H1 (cell line): ENCODE results near the gene GRIP1. TPM values are rescaled to one million over a fixed set of nuclear protein-coding genes. Genes with fewer than 3 reads are reported as not detected.

Experiments used
- CTCF ChIA-PET: fragments of 300-600 bp; sonication (Branson Sonifier 250); formaldehyde crosslinking; loops from one replicate; lab custom pipeline; 2021; ENCODE audit not compliant: partially characterized antibody; lab: Charles Lee
- POLR2A ChIA-PET: fragments of 300-600 bp; sonication (Branson Sonifier 250); formaldehyde crosslinking; loops from one replicate; lab custom pipeline; 2021; ENCODE audit warnings: inconsistent platforms; ENCODE audit not compliant: partially characterized antibody; lab: Charles Lee
- DNase-seq, 2 experiments: peaks; one replicate each; pipeline versions ENCODE4 v3.0.0 to v3.0.0-alpha.2; 2010 to 2022; ENCODE audit warnings: low spot score in 2 of 2, low read depth in 1 of 2, mixed read lengths in 1 of 2
- FAIRE-seq: peaks from 2 replicates; lab custom pipeline; 2011; peaks lifted over from hg19 to GRCh38; lab: Jason Lieb, UNC
- H2AFZ ChIP-seq: 2 replicates; pipeline ENCODE4 v1.8.1; 2012; ENCODE audit warnings: low read length, inconsistent platforms
- H2AK5ac ChIP-seq: 2 replicates; pipeline ENCODE4 v1.6.1; 2013; ENCODE audit warnings: low read depth, low read length
- H2BK120ac ChIP-seq: replicated peaks from 2 replicates; pipeline ENCODE3; 2013; ENCODE audit warnings: low read depth, low read length, inconsistent platforms
- H2BK12ac ChIP-seq: 2 replicates; pipeline ENCODE4 v1.6.1; 2013; ENCODE audit warnings: low read depth, low read length
- H2BK15ac ChIP-seq: 2 replicates; pipeline ENCODE4 v1.6.1; 2013; ENCODE audit warnings: low read length
- H2BK20ac ChIP-seq: 2 replicates; pipeline ENCODE4 v1.6.1; 2013; ENCODE audit warnings: low read length
- H2BK5ac ChIP-seq: 2 replicates; pipeline ENCODE4 v1.6.1; 2013; ENCODE audit warnings: low read depth, low read length
- H3K14ac ChIP-seq: 2 replicates; pipeline ENCODE4 v1.6.1; 2013; ENCODE audit warnings: inconsistent platforms; ENCODE audit not compliant: insufficient read length
- H3K18ac ChIP-seq: 2 replicates; pipeline ENCODE4 v1.6.1; 2013; ENCODE audit warnings: low read length; ENCODE audit errors: extremely low read depth
- H3K23ac ChIP-seq: 2 replicates; pipeline ENCODE4 v1.6.1; 2013; ENCODE audit warnings: inconsistent platforms; ENCODE audit not compliant: insufficient read length
- H3K23me2 ChIP-seq: 2 replicates; pipeline ENCODE4 v1.6.1; 2013; ENCODE audit warnings: low read depth, low read length
- H3K27ac ChIP-seq: 2 replicates; pipeline ENCODE4 v1.6.1; 2011; ENCODE audit warnings: low read depth, low read length, inconsistent platforms
- H3K27me3 ChIP-seq, 4 experiments: replicated peaks in 1 of 4; 1 replicate in 1 of 4; 2 replicates in 3 of 4; pipeline versions ENCODE4 v1.6.1 to v1.8.1; 2011 to 2013; ENCODE audit warnings: low read length in 3 of 4, mild to moderate bottlenecking in 3 of 4, inconsistent platforms in 2 of 4, mixed read lengths in 2 of 4, moderate library complexity in 1 of 4; ENCODE audit not compliant: control insufficient read depth in 3 of 4, insufficient read depth in 3 of 4; ENCODE audit errors: extremely low read depth in 1 of 4
- H3K36me3 ChIP-seq, 4 experiments: 2 replicates each; pipeline versions ENCODE4 v1.6.1 to v1.8.1; 2011 to 2013; ENCODE audit warnings: mild to moderate bottlenecking in 4 of 4, low read length in 3 of 4, moderate library complexity in 2 of 4, control low read depth in 1 of 4, inconsistent platforms in 1 of 4; ENCODE audit not compliant: insufficient read depth in 4 of 4, control insufficient read depth in 2 of 4
- H3K4ac ChIP-seq: replicated peaks from 2 replicates; pipeline ENCODE3; 2013; ENCODE audit warnings: low read length, low read depth, mixed read lengths, inconsistent platforms; ENCODE audit not compliant: insufficient read length
- H3K4me1 ChIP-seq, 4 experiments: replicated peaks in 1 of 4; 1 replicate in 1 of 4; 2 replicates in 3 of 4; pipeline versions ENCODE4 v1.6.1 to v1.8.1; 2011 to 2013; ENCODE audit warnings: low read length in 3 of 4, inconsistent platforms in 2 of 4, mixed read lengths in 1 of 4; ENCODE audit not compliant: insufficient read depth in 4 of 4, control insufficient read depth in 3 of 4
- H3K4me2 ChIP-seq, 2 experiments: 2 replicates each; pipeline versions ENCODE4 v1.6.1 to v1.8.1; 2011 to 2013; ENCODE audit warnings: low read depth in 2 of 2, low read length in 2 of 2, control low read depth in 1 of 2, inconsistent platforms in 1 of 2, mild to moderate bottlenecking in 1 of 2; ENCODE audit not compliant: insufficient read depth in 1 of 2
- H3K4me3 ChIP-seq, 4 experiments: fragments of 200-600, 300-600 bp in 1 of 4; sonication (generic), shearing (Covaris generic), sonication (Bioruptor Twin) in 1 of 4; 2 replicates each; pipeline versions ENCODE4 v1.5.1 to v1.8.1; 2011 to 2016; ENCODE audit warnings: low read length in 4 of 4, low read depth in 3 of 4, control low read depth in 2 of 4, inconsistent platforms in 2 of 4, mild to moderate bottlenecking in 2 of 4, mixed read lengths in 1 of 4, moderate library complexity in 1 of 4; ENCODE audit not compliant: insufficient read depth in 2 of 4; ENCODE audit errors: extremely low read depth in 1 of 4
- H3K56ac ChIP-seq: replicated peaks from 2 replicates; pipeline ENCODE3; 2013; ENCODE audit warnings: low read depth, mild to moderate bottlenecking, mixed read lengths, low read length, inconsistent platforms; ENCODE audit not compliant: insufficient read length
- H3K79me1 ChIP-seq: 2 replicates; pipeline ENCODE4 v1.6.1; 2013; ENCODE audit warnings: low read depth, low read length, control low read depth
- H3K79me2 ChIP-seq, 2 experiments: 2 replicates each; pipeline versions ENCODE4 v1.6.1 to v1.8.1; 2012 to 2013; ENCODE audit warnings: low read length in 2 of 2, mild to moderate bottlenecking in 2 of 2, inconsistent platforms in 1 of 2; ENCODE audit not compliant: insufficient read depth in 2 of 2, control insufficient read depth in 1 of 2
- H3K9ac ChIP-seq, 4 experiments: replicated peaks in 1 of 4; 1 replicate in 1 of 4; 2 replicates in 3 of 4; pipeline versions ENCODE4 v1.6.1 to v1.8.1; 2011 to 2013; ENCODE audit warnings: low read depth in 3 of 4, low read length in 3 of 4, control low read depth in 2 of 4, mild to moderate bottlenecking in 2 of 4, moderate library complexity in 2 of 4, inconsistent platforms in 1 of 4; ENCODE audit errors: extremely low read depth in 1 of 4
- H3K9me3 ChIP-seq, 2 experiments: 2 replicates each; pipeline versions ENCODE4 v1.6.1 to v1.8.1; 2012 to 2013; ENCODE audit warnings: mild to moderate bottlenecking in 2 of 2, moderate library complexity in 2 of 2, control low read depth in 1 of 2, inconsistent platforms in 1 of 2, low read depth in 1 of 2, low read length in 1 of 2, mixed read lengths in 1 of 2; ENCODE audit not compliant: insufficient read depth in 2 of 2
- H4K20me1 ChIP-seq, 2 experiments: replicated peaks in 1 of 2; 2 replicates each; pipeline versions ENCODE3 to v1.8.1; 2011 to 2013; ENCODE audit warnings: inconsistent platforms in 2 of 2, low read length in 2 of 2, mild to moderate bottlenecking in 1 of 2; ENCODE audit not compliant: insufficient read depth in 2 of 2, control insufficient read depth in 1 of 2
- H4K5ac ChIP-seq: 2 replicates; pipeline ENCODE4 v1.6.1; 2013; ENCODE audit warnings: low read length, low read depth, mixed read lengths, inconsistent platforms; ENCODE audit not compliant: insufficient read length
- H4K8ac ChIP-seq: 2 replicates; pipeline ENCODE4 v1.8.0; 2013; ENCODE audit warnings: mild to moderate bottlenecking, moderate library complexity, low read length, inconsistent platforms; ENCODE audit not compliant: insufficient read depth; ENCODE audit errors: extremely low read depth
- H4K91ac ChIP-seq: replicated peaks from 2 replicates; pipeline ENCODE3; 2013; ENCODE audit warnings: low read length, mixed read lengths, inconsistent platforms; ENCODE audit not compliant: insufficient read length
- ATF3 ChIP-seq: IDR thresholded peaks from 2 replicates; pipeline ENCODE4 v1.6.1; 2011; ENCODE audit warnings: low read depth, mild to moderate bottlenecking, low read length; ENCODE audit not compliant: insufficient read depth
- CTBP2 ChIP-seq: IDR thresholded peaks from 2 replicates; pipeline ENCODE4 v1.7.0; 2011; ENCODE audit warnings: borderline replicate concordance, mild to moderate bottlenecking, moderate library complexity, mixed read lengths, low read length; ENCODE audit not compliant: insufficient read depth, insufficient read length
- NRF1 ChIP-seq: IDR thresholded peaks from 2 replicates; pipeline ENCODE4 v1.6.1; 2011; ENCODE audit warnings: mild to moderate bottlenecking, low read depth, low read length, improper control_type of control experiment
- POLR2A ChIP-seq, 2 experiments: IDR thresholded peaks; 1 replicate in 1 of 2; 2 replicates in 1 of 2; pipeline ENCODE4 v1.6.1; 2011; ENCODE audit warnings: low read depth in 2 of 2, low read length in 2 of 2, mild to moderate bottlenecking in 2 of 2; ENCODE audit errors: control extremely low read depth in 1 of 2
- POU5F1 ChIP-seq: IDR thresholded peaks from 2 replicates; pipeline ENCODE4 v1.6.1; 2011; ENCODE audit warnings: low read depth, mild to moderate bottlenecking, low read length, moderate library complexity
- RNF2 ChIP-seq: fragments of 200-900, 300-1000 bp; sonication (generic); IDR thresholded peaks from 2 replicates; pipeline ENCODE4 v1.7.1; 2016; ENCODE audit warnings: borderline replicate concordance, low read depth, mild to moderate bottlenecking, antibody characterized with exemption, low read length; ENCODE audit not compliant: poor library complexity, severe bottlenecking; ENCODE audit errors: missing control alignments
- SIN3A ChIP-seq, 2 experiments: IDR thresholded peaks in 1 of 2; conservative IDR thresholded peaks in 1 of 2; 2 replicates each; pipeline ENCODE4 v1.6.1; 2011 to 2012; ENCODE audit warnings: low read length in 2 of 2, improper control_type of control experiment in 1 of 2, low read depth in 1 of 2, mild to moderate bottlenecking in 1 of 2
- SIX5 ChIP-seq: IDR thresholded peaks from 2 replicates; pipeline ENCODE4 v1.6.1; 2011; ENCODE audit warnings: mild to moderate bottlenecking, low read depth, low read length
- SUZ12 ChIP-seq: fragments of 200-600 bp; sonication (generic); IDR thresholded peaks from 2 replicates; pipeline ENCODE4 v1.6.1; 2012; ENCODE audit warnings: mild to moderate bottlenecking, inconsistent platforms, low read length, moderate library complexity, mixed read lengths
- ZNF274 ChIP-seq: IDR thresholded peaks from 2 replicates; pipeline ENCODE4 v1.7.0; 2012; ENCODE audit warnings: low read length, borderline replicate concordance; ENCODE audit errors: extremely low read depth
- WGBS, 2 experiments: shearing (Covaris generic) in 1 of 2; methylation state at CpG; one replicate each; pipeline versions ENCODE4 v1.1.6 to v1.1.7; 2013 to 2015; ENCODE audit warnings: low lambda C conversion rate in 2 of 2, mixed read lengths in 2 of 2, inconsistent platforms in 1 of 2, low coverage in 1 of 2, missing lambda C conversion rate in 1 of 2; ENCODE audit not compliant: insufficient replicate concordance in 2 of 2, insufficient coverage in 1 of 2, insufficient read length in 1 of 2; ENCODE audit errors: extremely low coverage in 1 of 2, missing lambda C conversion rate in 1 of 2; 5-methylcytosine and 5-hydroxymethylcytosine counted together
- polyA plus RNA-seq, 7 experiments: library from polyadenylated mRNA; depleted of rRNA in 3 of 7; stranded (reverse) in 5 of 7; unstranded in 2 of 7; fragments of >200 nt in 5 of 7; fragments of 200-250 nt in 2 of 7; gene quantifications; 1 replicate in 5 of 7; 2 replicates in 1 of 7; 4 replicates in 1 of 7; pipeline versions ENCODE4 v1.2.1 to v1.2.3, GENCODE V29; 2011 to 2013; ENCODE audit warnings: missing spikeins in 2 of 7, mixed read lengths in 2 of 7
- total RNA-seq: library from RNA; stranded (reverse); fragmentation: NEBNext Ultra II Directional; extraction: Animal tissue kit (Norgen Biotek cat#: 25700); gene quantifications from 2 replicates; pipeline ENCODE4 v1.2.1, GENCODE V29; 2021
- TF ChIP-seq, protein P1 (sequence below): IDR thresholded peaks from 2 replicates; pipeline ENCODE4 v1.6.1; 2011; ENCODE audit warnings: low read length, improper control_type of control experiment

The GRIP1 gene
- total and polyA plus RNA-seq, 2 of the 8 experiments (the other 6 are each of a cell fraction or from before 2014, with no cell fraction given), result 4.5 to 27.3 TPM

GRCh38 chr12:66648033-66648735 is 30.7 kb downstream of the GRIP1 start:
- Histone ChIP-seq H3K4me3 (no peak overlapping the region), H3K79me2 (no peaks in the 10 kb centered on the region), H3K4ac (no peak overlapping the region), H3K56ac (no peak overlapping the region), H3K18ac (no peak overlapping the region), H3K9me3 (no peaks in the 10 kb centered on the region), H4K91ac (no peak overlapping the region), H2BK5ac (no peak overlapping the region), H3K14ac (no peak overlapping the region), H2AK5ac (no peak overlapping the region), H2BK12ac (no peak overlapping the region), H2AFZ (no peak overlapping the region), H3K4me1 (no peaks in the 10 kb centered on the region), H2BK120ac (no peak overlapping the region), H3K27ac (no peak overlapping the region), H2BK20ac (no peak overlapping the region), H3K27me3 (no peaks in the 10 kb centered on the region), H3K23ac (no peak overlapping the region), H3K36me3 (no peaks in the 10 kb centered on the region), H4K5ac (no peak overlapping the region), H4K8ac (no peak overlapping the region), H2BK15ac (no peak overlapping the region), H3K9ac (no peak overlapping the region), H3K23me2 (no peaks in the 10 kb centered on the region), H4K20me1 (no peaks in the 10 kb centered on the region), H3K79me1 (no peaks in the 10 kb centered on the region; the same call in 1 of the 2 replicates), H3K4me2 (no peak overlapping the region)
- DNase-seq (no peak), FAIRE-seq (no peak)
- ChIA-PET POLR2A (interaction anchor here (1.7 kb wide), 1 partner anchor 11 kb away, joined by 3 read pairs; no protein-coding TSS in a partner anchor), CTCF (no interaction called here)
- WGBS, 2 experiments, result 93% methylated on average over 10 of the region's 10 CpGs; no CpG with 5 or more reads in 1 of the 2 experiments
- TF ChIP-seq SIN3A (conservative IDR thresholded peaks at IDR 0.05 in 1 of 2, IDR thresholded peaks at IDR 0.05 in 1 of 2; ENCODE audit: low read depth in 1 of 2, low read length in 2 of 2), result no peak
- TF ChIP-seq ATF3, result no peak
- TF ChIP-seq, protein P1, sequence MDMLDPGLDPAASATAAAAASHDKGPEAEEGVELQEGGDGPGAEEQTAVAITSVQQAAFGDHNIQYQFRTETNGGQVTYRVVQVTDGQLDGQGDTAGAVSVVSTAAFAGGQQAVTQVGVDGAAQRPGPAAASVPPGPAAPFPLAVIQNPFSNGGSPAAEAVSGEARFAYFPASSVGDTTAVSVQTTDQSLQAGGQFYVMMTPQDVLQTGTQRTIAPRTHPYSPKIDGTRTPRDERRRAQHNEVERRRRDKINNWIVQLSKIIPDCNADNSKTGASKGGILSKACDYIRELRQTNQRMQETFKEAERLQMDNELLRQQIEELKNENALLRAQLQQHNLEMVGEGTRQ, result no peak
- TF ChIP-seq NRF1, result no peak
- TF ChIP-seq RNF2, result no peak
- TF ChIP-seq SUZ12, result no peak
- TF ChIP-seq SIX5, result no peak
- no peak for TF ChIP-seq CTBP2
- no peak for TF ChIP-seq ZNF274
- no peak for TF ChIP-seq POU5F1
- no peak for TF ChIP-seq POLR2A (IDR thresholded peaks at IDR 0.05; ENCODE audit: control extremely low read depth in 1 of 2, low read depth in 2 of 2, low read length in 2 of 2)
